ENCODE data around the gene CHCHD3. TPM values are rescaled to one million over a fixed set of nuclear protein-coding genes. Genes with fewer than 3 reads are reported as not detected.

The CHCHD3 gene
- polyA plus RNA-seq, 1 donor (not counting 4 experiments of a cell fraction or from before 2014, with no cell fraction given) = 59.2 TPM

- Histone ChIP-seq H3K4me3 (ENCODE audit: control insufficient read depth in 2 of 3, extremely low read depth in 1 of 3, insufficient read depth in 2 of 3, low read depth in 1 of 3, low read length in 3 of 3) (no peak overlapping the region), H3K79me2 (ENCODE audit: control insufficient read depth, insufficient read depth, low read length) (peaks cover 6% of the 10 kb centered on the region), H3K4me1 (ENCODE audit: control insufficient read depth, extremely low read depth, insufficient read depth, low read length) (no peaks in the 10 kb centered on the region), H3K9me3 (ENCODE audit: control insufficient read depth, low read depth, low read length) (no peaks in the 10 kb centered on the region), H3K9me1 (ENCODE audit: control insufficient read depth, extremely low read depth, insufficient read depth, low read length) (no peaks in the 10 kb centered on the region), H3K4me2 (ENCODE audit: control insufficient read depth, extremely low read depth, insufficient read depth, low read depth, low read length) (no peak overlapping the region), H4K20me1 (ENCODE audit: control insufficient read depth, extremely low read depth, insufficient read depth, low read length) (no peaks in the 10 kb centered on the region), H3K27ac (ENCODE audit: control insufficient read depth, insufficient read depth, low read length) (no peak overlapping the region), H3K27me3 (ENCODE audit: control insufficient read depth, extremely low read depth, insufficient read depth, low read length) (no peaks in the 10 kb centered on the region), H3K36me3 (ENCODE audit: control insufficient read depth in 2 of 2, extremely low read depth in 1 of 2, insufficient read depth in 2 of 2, low read length in 2 of 2) (no peaks in the 10 kb centered on the region), H2AFZ (ENCODE audit: control insufficient read depth, low read length) (no peak overlapping the region), H3K9ac (ENCODE audit: control insufficient read depth, extremely low read depth, insufficient read depth, low read length) (no peak overlapping the region)
- no peak for DNase-seq (ENCODE audit: low read depth, low spot score)
- dilution Hi-C loops (cut with MboI; ENCODE audit: extremely low pct_ligation_motif_present, low sequenced_read_pairs) = no loop called here
- FAIRE-seq = no peak
- TF ChIP-seq, protein P1, sequence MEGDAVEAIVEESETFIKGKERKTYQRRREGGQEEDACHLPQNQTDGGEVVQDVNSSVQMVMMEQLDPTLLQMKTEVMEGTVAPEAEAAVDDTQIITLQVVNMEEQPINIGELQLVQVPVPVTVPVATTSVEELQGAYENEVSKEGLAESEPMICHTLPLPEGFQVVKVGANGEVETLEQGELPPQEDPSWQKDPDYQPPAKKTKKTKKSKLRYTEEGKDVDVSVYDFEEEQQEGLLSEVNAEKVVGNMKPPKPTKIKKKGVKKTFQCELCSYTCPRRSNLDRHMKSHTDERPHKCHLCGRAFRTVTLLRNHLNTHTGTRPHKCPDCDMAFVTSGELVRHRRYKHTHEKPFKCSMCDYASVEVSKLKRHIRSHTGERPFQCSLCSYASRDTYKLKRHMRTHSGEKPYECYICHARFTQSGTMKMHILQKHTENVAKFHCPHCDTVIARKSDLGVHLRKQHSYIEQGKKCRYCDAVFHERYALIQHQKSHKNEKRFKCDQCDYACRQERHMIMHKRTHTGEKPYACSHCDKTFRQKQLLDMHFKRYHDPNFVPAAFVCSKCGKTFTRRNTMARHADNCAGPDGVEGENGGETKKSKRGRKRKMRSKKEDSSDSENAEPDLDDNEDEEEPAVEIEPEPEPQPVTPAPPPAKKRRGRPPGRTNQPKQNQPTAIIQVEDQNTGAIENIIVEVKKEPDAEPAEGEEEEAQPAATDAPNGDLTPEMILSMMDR (optimal IDR thresholded peaks at IDR 0.05 in 1 of 3, IDR thresholded peaks at IDR 0.05 in 1 of 3, conservative IDR thresholded peaks at IDR 0.05 in 1 of 3; ENCODE audit: extremely low read depth in 1 of 3, insufficient read depth in 2 of 3, low read length in 3 of 3) = no peak
- no peak for TF ChIP-seq EZH2 (IDR thresholded peaks at IDR 0.05; ENCODE audit: low read length)
Observed at GRCh38 chr7:133019590-133019989, 62.3 kb downstream of the CHCHD3 start.

DNA sequence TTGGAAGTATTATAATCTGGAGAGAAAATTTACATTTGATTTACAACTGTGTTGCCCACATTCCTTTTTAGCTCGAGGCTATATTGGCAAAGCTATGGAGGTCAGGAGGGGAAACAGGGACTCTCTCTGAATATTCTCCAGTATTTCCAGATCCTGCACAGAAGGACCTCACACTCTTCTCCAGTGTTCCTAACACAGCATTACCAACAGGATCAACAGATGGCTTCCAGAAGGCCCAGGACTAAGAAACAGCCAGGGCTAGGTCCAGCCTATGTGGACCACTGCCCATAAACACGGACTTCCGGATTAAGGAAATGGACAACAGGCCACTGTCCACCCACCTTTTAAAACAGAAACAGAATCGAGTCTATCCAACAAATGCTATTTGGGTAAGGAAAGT is 65.3 kb downstream of the CHCHD3 start:
- no peak overlapping the region for H3K4me3 ChIP-seq (ENCODE audit: control insufficient read depth in 2 of 3, extremely low read depth in 1 of 3, insufficient read depth in 2 of 3, low read depth in 1 of 3, low read length in 3 of 3)
- no peak overlapping the region for H3K4me2 ChIP-seq (ENCODE audit: control insufficient read depth, extremely low read depth, insufficient read depth, low read depth, low read length)
- peaks cover 6% of the 10 kb centered on the region for H3K79me2 ChIP-seq (ENCODE audit: control insufficient read depth, insufficient read depth, low read length)
- no peaks in the 10 kb centered on the region for H3K9me1 ChIP-seq (ENCODE audit: control insufficient read depth, extremely low read depth, insufficient read depth, low read length)
- TF ChIP-seq, protein P1 (optimal IDR thresholded peaks at IDR 0.05 in 1 of 3, IDR thresholded peaks at IDR 0.05 in 1 of 3, conservative IDR thresholded peaks at IDR 0.05 in 1 of 3; ENCODE audit: extremely low read depth in 1 of 3, insufficient read depth in 2 of 3, low read length in 3 of 3) = no peak
- no peak for TF ChIP-seq EZH2 (IDR thresholded peaks at IDR 0.05; ENCODE audit: low read length)
- no peak for FAIRE-seq
- dilution Hi-C loops (cut with MboI; ENCODE audit: extremely low pct_ligation_motif_present, low sequenced_read_pairs) = no loop called here
- no peak overlapping the region for H2AFZ ChIP-seq (ENCODE audit: control insufficient read depth, low read length)
- no peaks in the 10 kb centered on the region for H3K9me3 ChIP-seq (ENCODE audit: control insufficient read depth, low read depth, low read length)
- H3K27me3 ChIP-seq (ENCODE audit: control insufficient read depth, extremely low read depth, insufficient read depth, low read length) = no peaks in the 10 kb centered on the region
- H3K4me1 ChIP-seq (ENCODE audit: control insufficient read depth, extremely low read depth, insufficient read depth, low read length) = no peaks in the 10 kb centered on the region
- H3K36me3 ChIP-seq (ENCODE audit: control insufficient read depth in 2 of 2, extremely low read depth in 1 of 2, insufficient read depth in 2 of 2, low read length in 2 of 2) = no peaks in the 10 kb centered on the region
- no peak overlapping the region for H3K27ac ChIP-seq (ENCODE audit: control insufficient read depth, insufficient read depth, low read length)
- no peaks in the 10 kb centered on the region for H4K20me1 ChIP-seq (ENCODE audit: control insufficient read depth, extremely low read depth, insufficient read depth, low read length)
- no peak overlapping the region for H3K9ac ChIP-seq (ENCODE audit: control insufficient read depth, extremely low read depth, insufficient read depth, low read length)
- no peak for DNase-seq (ENCODE audit: low read depth, low spot score)
